Tibial nerve (tissue), 4 donors: ENCODE results near the gene PRKCH.

Experiments
- CTCF ChIP-seq, 5 experiments: fragments of 200-600 bp in 3 of 5; fragments of 450-650 bp in 2 of 5; sonication (generic) in 3 of 5; IDR thresholded peaks; one replicate each; pipeline ENCODE4 v1.5.1; 2016 to 2019; ENCODE audit warnings: antibody characterized with exemption in 5 of 5, mild to moderate bottlenecking in 3 of 5, moderate library complexity in 2 of 5
- EP300 ChIP-seq, 2 donors: sonication (generic); formaldehyde crosslinking; IDR thresholded peaks; one replicate each; pipeline ENCODE4 v1.6.1; 2017; ENCODE audit warnings: antibody characterized with exemption in 2 of 2, mild to moderate bottlenecking in 1 of 2

- TF ChIP-seq EP300 (IDR thresholded peaks at IDR 0.05), result no peak
- no peak for TF ChIP-seq CTCF (IDR thresholded peaks at IDR 0.05)
Measured at GRCh38 chr14:61485661-61486060, 164.3 kb downstream of the PRKCH start.
